GM19452 (cell line): Measurements from ENCODE around the gene NQO2.
"Not testable (repeated sequence)": the region's sequence is repeated elsewhere in the genome, so short reads cannot be mapped to it uniquely, and the experiment has no call there.

Experiments
- ATAC-seq: cut with Tn5 transposase; IDR thresholded peaks from one replicate; pipeline ENCODE4 v1.9.1; 2021; ENCODE audit not compliant: unreplicated experiment

The NQO2 gene

GRCh38 chr6:2970034-2970685, 29.5 kb upstream of the NQO2 start:
- ATAC-seq, result no peak

GRCh38 chr6:2970753-2971419, 28.8 kb upstream of the NQO2 start:
- no peak for ATAC-seq

GRCh38 chr6:2971420-2972218, 28.1 kb upstream of the NQO2 start, which contains the start of gene SERPINB6:
Gene SERPINB6 (minus strand): TSS chr6:2971567. CDS start chr6:2959332, 12,235 bp downstream.
- no peak for ATAC-seq

- ATAC-seq, result not testable (repeated sequence)
These were observed 27.5 kb upstream of the NQO2 start for GRCh38 chr6:2972219-2972487.

GRCh38 chr6:2972685-2973084, 27.0 kb upstream of the NQO2 start:
- ATAC-seq, result not testable (repeated sequence)

- ATAC-seq, result not testable (repeated sequence)
These were observed 26.5 kb upstream of the NQO2 start for GRCh38 chr6:2973180-2973579.

GRCh38 chr6:2973676-2974075, 26.0 kb upstream of the NQO2 start:
- ATAC-seq, result no peak

GRCh38 chr6:2976060-2976459, 23.6 kb upstream of the NQO2 start:
- no peak for ATAC-seq

- ATAC-seq, result no peak
These were observed 23.1 kb upstream of the NQO2 start for GRCh38 chr6:2976571-2977085.

GRCh38 chr6:2977290-2977689, 22.4 kb upstream of the NQO2 start:
- ATAC-seq, result no peak

- ATAC-seq, result no peak
These were observed 21.7 kb upstream of the NQO2 start for GRCh38 chr6:2977799-2978590.

- no peak for ATAC-seq
These were observed 20.8 kb upstream of the NQO2 start for GRCh38 chr6:2978923-2979322.

GRCh38 chr6:2979819-2980464, 19.8 kb upstream of the NQO2 start:
- no peak for ATAC-seq

- ATAC-seq, result no peak
These were observed 19.2 kb upstream of the NQO2 start for GRCh38 chr6:2980465-2980855.

GRCh38 chr6:2982426-2983117, 17.1 kb upstream of the NQO2 start:
- no peak for ATAC-seq

GRCh38 chr6:2984738-2985406, 14.8 kb upstream of the NQO2 start:
- no peak for ATAC-seq

- no peak for ATAC-seq
These were observed 12.9 kb upstream of the NQO2 start for GRCh38 chr6:2986722-2987221.

- ATAC-seq, result no peak
These were observed 11.6 kb upstream of the NQO2 start for GRCh38 chr6:2988094-2988425.
